Measurements from ENCODE around the gene STX8.
"Not testable (repeated sequence)": the region's sequence is repeated elsewhere in the genome, so short reads cannot be mapped to it uniquely, and the experiment has no call there.

STX8 gene

DNA sequence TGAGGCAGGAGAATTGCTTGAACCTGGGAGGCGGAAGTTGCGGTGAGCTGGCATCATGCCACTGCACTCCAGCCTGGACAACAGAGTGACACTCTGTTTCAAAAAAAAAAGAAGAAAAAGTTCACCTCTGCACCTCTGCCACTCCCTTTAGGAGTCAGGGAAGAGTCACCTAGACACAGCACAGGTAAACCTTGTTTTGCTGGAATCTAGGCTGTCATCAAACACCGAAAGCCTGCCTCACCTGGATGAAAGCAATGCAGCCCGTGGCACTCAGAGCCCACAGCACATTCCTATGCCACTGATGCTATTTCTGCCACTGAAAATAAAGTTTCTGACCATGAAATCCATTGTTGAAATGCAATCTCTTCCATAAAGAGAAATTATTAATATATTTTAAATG, 23.0 kb upstream of the STX8 start:
- TF ChIP-seq, protein P1, sequence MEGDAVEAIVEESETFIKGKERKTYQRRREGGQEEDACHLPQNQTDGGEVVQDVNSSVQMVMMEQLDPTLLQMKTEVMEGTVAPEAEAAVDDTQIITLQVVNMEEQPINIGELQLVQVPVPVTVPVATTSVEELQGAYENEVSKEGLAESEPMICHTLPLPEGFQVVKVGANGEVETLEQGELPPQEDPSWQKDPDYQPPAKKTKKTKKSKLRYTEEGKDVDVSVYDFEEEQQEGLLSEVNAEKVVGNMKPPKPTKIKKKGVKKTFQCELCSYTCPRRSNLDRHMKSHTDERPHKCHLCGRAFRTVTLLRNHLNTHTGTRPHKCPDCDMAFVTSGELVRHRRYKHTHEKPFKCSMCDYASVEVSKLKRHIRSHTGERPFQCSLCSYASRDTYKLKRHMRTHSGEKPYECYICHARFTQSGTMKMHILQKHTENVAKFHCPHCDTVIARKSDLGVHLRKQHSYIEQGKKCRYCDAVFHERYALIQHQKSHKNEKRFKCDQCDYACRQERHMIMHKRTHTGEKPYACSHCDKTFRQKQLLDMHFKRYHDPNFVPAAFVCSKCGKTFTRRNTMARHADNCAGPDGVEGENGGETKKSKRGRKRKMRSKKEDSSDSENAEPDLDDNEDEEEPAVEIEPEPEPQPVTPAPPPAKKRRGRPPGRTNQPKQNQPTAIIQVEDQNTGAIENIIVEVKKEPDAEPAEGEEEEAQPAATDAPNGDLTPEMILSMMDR (IDR thresholded peaks at IDR 0.05), result no peak
- TF ChIP-seq ZFX (IDR thresholded peaks at IDR 0.05; ENCODE audit: borderline replicate concordance), result no peak
- H3K27ac ChIP-seq, result no peak overlapping the region

DNA sequence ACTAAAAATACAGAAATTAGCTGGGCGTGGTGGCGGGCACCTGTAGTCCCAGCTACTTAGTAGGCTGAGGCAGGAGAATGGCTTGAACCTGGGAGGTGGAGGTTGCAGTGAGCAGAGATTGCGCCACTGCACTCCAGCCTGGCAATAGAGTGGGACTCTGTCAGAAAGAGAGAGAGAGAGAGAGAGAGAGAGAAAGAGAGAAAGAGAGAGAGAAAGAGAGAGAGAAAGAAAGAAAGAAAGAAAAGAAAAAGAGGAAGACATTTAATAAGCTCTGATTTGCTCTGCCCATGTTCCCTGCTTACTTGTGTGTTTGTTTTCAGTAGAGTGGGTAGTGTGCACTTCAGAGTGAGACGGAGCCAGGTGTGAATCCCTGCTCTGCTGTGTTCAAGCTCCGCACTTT, 22.0 kb upstream of the STX8 start:
- H3K27ac ChIP-seq, result not testable (repeated sequence)

DNA sequence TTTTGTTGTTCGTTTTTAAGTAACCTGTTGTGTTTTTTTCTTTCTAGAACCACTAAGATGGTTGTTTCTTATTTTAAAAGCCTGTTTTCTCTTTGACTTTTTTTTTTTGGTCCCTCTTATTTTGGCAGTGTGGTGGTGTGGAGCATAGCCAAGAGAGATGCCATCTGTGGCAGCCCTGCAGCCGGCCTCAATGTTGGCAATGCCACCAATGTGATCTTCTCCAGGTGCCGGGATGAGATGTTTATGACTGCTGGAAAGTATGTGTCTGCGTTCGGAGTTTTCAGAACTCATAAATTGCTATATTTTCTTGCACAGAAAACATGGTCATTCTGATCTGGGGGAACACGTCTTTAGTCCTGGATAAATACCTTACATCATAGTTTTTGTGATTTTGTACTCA, 18.4 kb upstream of the STX8 start:
- TF ChIP-seq ZFX (IDR thresholded peaks at IDR 0.05; ENCODE audit: borderline replicate concordance), result no peak
- H3K27ac ChIP-seq, result no peak overlapping the region

DNA sequence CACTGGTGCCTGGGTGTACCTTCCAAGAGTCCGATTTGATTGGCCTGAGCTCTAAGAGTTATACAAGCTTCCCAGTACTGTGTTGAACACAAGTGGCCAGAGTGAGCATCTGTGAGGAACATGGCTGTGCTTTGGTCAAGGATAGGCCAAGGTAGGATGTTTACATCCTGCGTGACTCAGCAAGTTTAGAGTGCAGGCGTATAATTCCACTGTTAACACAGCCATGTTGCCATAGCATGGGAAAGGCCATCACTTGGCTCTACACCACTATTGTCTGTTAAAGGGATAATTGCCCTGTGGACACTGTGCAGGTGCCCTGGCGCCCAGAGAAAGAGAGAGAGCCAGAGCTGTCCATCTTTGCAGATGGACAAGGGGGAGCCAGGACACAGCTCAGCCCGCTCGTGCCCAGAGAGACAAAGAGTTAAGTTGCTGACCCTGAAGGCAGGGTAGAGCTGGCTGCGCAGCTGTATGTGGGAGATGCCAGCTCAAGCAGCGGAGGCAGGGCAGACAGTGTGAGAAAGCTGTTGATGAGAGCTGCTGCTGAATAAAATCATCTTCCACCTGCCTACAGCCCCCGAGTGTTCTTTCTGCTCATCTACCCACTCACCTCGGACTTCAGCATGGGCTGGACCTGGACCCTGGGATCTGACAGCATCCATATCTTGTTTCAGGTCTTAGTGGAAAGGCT, 12.5 kb upstream of the STX8 start:
- TF ChIP-seq, protein P1 (IDR thresholded peaks at IDR 0.05), result no peak
- TF ChIP-seq ZFX (IDR thresholded peaks at IDR 0.05; ENCODE audit: borderline replicate concordance), result no peak

DNA sequence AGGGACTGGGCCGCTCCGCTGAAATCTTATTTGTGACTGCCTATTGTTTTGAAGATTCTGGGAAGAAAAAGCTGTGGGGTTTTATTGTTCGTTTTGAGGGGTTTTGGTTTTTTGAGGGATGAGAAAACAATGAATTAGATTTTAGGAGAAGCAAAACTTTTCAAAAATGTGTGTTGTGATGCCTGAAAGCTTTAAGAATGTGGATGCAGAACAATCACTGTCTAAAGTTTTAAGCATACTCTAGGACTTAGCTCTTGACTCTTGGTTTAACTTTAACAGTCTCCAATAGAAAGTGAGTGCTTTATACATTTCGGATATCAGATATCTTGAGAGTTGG, 1.7 kb upstream of the STX8 start:
- TF ChIP-seq, protein P1 (IDR thresholded peaks at IDR 0.05), result peak; percentile 72
- TF ChIP-seq ZFX (IDR thresholded peaks at IDR 0.05; ENCODE audit: borderline replicate concordance), result no peak
- no peak overlapping the region for H3K27ac ChIP-seq

More for the DNA sequence above, 12.5 kb upstream of the STX8 start:
- no peak overlapping the region for H3K27ac ChIP-seq

DNA sequence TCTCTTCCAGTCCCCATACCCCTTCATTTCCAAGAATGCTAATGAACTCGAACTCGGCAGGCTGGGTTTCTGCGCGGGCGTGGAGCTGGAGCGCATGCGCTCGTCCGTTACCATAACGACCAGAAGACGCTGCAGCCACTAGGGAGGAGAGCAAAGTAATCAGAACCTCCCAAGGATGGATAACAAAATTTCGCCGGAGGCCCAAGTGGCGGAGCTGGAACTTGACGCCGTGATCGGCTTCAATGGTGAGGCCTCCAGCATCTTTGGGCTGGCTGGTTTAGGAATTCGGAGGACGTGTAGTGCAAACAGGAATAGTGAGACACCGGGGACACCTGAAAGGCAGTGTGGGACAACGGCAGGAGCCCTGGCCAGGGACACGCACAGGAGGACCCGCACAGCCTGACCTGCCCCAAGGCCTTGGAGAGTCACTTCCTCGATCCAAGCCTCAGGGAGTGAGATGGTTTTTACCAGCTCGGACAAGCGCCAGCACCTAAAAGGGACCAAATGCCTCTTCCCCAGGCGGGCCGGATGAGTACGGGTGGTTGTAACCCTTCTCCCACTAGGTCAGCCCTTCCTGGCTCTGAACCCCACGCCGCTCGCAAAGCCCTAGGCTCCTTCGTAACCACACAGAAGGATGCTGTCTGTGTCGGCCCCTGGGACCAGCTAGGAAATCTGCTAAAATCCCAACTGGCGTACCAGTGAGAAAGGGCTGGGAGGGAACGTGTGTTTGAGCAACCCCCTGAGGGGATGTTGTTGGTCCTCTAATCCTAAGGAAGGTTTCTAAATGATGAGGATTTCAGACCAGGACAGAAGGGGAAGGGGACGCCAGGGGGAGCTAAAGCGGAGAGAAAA, 1.1 kb upstream of the STX8 start, which contains the start of gene CFAP52:
TSS of gene CFAP52 (plus strand) at position 122 of the 852 bp plus-strand sequence. CDS start at position 176, 54 bp downstream.
- TF ChIP-seq, protein P1 (IDR thresholded peaks at IDR 0.05), result no peak; the same call in 1 of the 2 replicates
- TF ChIP-seq ZFX (IDR thresholded peaks at IDR 0.05; ENCODE audit: borderline replicate concordance), result no peak
- H3K27ac ChIP-seq, result peak within 1 kb of the TSS; percentile 59

DNA sequence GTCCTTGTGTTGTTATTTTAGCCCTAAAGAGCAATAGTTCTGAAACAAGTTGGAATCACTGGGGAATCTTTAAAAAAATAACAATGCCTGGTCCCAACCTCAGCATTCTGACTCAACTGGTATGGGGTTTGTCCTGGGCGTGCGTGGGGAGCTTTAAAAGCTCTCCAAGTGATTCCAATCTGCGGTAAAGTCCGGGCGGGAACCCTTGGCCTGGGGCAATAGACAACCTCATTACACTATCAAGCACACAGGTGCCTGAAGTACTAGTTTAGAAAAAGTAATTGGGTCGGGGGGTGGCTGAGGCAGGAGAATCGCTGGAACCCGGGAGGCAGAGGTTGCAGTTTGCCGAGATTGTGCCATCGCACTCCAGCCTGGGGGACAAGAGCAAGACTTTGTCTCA, 4.4 kb downstream of the STX8 start:
- TF ChIP-seq, protein P1 (IDR thresholded peaks at IDR 0.05), result no peak
- TF ChIP-seq ZFX (IDR thresholded peaks at IDR 0.05; ENCODE audit: borderline replicate concordance), result no peak

DNA sequence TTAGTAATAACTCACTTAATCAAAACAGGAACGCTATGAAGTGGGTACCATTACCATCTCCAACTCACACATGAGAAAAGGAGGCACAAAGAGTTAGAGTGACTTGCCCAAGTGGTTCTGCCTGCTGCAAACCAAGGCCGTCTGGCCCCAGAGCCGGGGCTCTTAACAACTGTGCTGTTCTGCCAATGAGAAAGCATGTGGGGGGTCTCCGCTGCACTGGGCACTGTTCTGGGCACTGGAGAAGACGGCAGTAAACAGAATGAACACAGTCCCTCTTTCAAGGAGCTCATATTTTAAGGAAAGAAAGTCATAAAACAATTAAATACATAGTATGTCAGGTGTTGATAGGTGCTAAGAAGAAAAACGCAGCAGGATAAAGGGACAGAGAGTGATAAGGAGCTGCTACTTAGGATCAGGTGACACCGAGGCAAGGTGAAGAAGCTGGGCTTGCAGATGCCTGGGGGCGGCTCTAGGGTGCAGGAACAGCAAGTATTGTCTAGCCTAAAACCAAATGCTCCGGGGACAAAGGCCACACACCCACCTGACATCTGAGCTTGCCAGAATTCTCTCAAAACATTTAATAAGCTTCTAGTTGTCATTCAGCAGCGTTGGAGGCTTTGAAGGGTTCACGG, 6.5 kb downstream of the STX8 start:
- no peak overlapping the region for H3K27ac ChIP-seq
- TF ChIP-seq, protein P1 (IDR thresholded peaks at IDR 0.05), result no peak
- no peak for TF ChIP-seq ZFX (IDR thresholded peaks at IDR 0.05; ENCODE audit: borderline replicate concordance)

More for the DNA sequence above, 4.4 kb downstream of the STX8 start:
- H3K27ac ChIP-seq, result no peak overlapping the region

Measured in 22Rv1 (cell line).